Cardiac fibroblast (primary cell): ENCODE data around the gene KCNH1.

Experiments used
- DNase-seq, 2 donors: peaks; one replicate each; pipeline versions ENCODE4 v3.0.0 to v3.0.0-alpha.2; 2010; ENCODE audit warnings: low read depth in 2 of 2
- H3K4me3 ChIP-seq, 2 donors: replicated peaks in 1 of 2; 1 replicate in 1 of 2; 2 replicates in 1 of 2; pipeline ENCODE4 v1.5.1; 2011; ENCODE audit warnings: low read depth in 2 of 2, low read length in 2 of 2, mild to moderate bottlenecking in 2 of 2, moderate library complexity in 1 of 2
- TF ChIP-seq, protein P1 (sequence below): IDR thresholded peaks from one replicate; pipeline ENCODE4 v1.5.1; 2011; ENCODE audit warnings: low read depth, mild to moderate bottlenecking, low read length, inconsistent platforms

KCNH1 gene

DNA sequence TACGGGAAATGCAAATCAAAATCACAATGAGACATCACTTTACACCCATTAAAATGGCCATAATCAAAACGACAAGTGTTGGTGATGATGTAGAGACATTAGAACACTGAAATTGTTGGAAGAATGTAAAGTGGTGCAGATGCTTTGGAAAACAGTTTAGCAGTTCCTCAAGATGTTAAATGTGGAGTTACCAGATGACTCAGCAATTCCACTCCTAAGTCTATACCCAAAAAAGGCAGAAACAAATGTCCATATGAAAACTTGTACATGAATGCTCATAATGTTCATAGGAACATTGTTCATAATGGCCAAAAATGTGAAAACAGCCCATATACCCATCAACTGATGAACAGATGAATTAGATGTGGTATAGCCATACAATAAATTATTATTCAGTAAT is 267.4 kb downstream of the KCNH1 start:
- no peak for DNase-seq
- H3K4me3 ChIP-seq, result no peak overlapping the region
- TF ChIP-seq, protein P1, sequence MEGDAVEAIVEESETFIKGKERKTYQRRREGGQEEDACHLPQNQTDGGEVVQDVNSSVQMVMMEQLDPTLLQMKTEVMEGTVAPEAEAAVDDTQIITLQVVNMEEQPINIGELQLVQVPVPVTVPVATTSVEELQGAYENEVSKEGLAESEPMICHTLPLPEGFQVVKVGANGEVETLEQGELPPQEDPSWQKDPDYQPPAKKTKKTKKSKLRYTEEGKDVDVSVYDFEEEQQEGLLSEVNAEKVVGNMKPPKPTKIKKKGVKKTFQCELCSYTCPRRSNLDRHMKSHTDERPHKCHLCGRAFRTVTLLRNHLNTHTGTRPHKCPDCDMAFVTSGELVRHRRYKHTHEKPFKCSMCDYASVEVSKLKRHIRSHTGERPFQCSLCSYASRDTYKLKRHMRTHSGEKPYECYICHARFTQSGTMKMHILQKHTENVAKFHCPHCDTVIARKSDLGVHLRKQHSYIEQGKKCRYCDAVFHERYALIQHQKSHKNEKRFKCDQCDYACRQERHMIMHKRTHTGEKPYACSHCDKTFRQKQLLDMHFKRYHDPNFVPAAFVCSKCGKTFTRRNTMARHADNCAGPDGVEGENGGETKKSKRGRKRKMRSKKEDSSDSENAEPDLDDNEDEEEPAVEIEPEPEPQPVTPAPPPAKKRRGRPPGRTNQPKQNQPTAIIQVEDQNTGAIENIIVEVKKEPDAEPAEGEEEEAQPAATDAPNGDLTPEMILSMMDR, result no peak

DNA sequence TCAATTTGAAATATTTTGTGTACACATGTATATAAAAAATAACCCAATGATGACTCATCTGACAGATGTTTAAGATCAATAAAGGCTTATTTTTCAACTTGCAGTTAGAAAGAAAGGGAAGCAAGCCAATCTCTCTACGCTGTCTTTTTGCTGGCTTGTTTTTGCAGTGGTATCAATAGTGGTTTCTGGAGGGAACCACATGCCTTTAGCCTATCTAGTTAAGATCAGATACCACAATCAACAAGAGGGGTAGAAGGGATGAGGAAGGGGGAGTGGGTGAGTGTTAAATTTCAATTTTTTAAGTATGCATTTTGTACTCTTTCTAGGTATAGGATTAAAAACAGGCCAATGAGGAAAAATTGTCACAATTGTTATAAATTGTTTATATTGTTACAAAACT is 276.2 kb downstream of the KCNH1 start:
- TF ChIP-seq, protein P1, result no peak
- no peak for DNase-seq

DNA sequence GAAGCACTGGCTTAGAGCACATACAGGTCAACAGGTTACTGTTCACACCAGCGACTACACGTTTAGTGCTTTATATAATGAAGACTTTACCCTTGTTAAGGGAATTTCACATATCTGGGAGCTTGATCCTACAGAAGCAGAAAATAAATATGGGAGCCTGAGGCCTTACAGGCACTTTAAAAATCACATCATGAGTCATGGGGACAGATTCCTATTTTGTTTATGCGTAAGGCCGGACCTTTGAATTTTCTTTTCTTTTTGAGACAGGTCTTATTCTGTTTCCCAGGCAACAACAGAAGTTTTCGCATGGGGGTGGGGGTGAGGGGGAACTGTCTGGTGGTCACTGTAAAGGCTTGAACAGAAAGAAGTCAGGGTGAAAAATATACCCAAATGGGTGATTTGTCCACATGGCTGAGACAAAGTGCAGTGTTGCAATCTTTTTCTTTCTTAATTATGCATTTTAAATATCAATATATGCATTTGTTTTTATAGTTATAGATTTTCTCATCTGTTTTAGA is 276.7 kb downstream of the KCNH1 start:
- DNase-seq, result no peak
- TF ChIP-seq, protein P1, result no peak
- H3K4me3 ChIP-seq, result no peak overlapping the region

More for the DNA sequence above, 276.2 kb downstream of the KCNH1 start:
- H3K4me3 ChIP-seq, result no peak overlapping the region

DNA sequence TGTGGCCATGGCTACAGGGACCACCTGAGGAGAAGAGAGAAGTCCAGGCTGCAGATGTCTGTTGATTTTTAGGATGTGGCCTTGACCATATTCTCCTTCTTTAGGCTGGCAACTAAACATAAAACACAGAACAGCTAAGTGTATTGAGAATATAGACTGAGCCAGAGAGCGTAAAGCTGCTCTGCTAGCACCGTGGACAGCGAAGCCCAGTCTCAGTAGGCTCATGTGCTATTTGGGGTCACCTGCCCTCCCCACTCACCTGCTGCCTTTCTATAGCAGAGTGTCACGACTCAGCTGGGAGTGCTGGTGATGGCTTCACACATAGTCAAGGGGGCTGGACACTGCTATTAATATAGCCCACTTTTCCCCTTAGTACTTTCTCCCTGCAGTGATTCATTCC is 278.5 kb downstream of the KCNH1 start:
- H3K4me3 ChIP-seq, result no peak overlapping the region
- no peak for DNase-seq
- TF ChIP-seq, protein P1, result no peak

DNA sequence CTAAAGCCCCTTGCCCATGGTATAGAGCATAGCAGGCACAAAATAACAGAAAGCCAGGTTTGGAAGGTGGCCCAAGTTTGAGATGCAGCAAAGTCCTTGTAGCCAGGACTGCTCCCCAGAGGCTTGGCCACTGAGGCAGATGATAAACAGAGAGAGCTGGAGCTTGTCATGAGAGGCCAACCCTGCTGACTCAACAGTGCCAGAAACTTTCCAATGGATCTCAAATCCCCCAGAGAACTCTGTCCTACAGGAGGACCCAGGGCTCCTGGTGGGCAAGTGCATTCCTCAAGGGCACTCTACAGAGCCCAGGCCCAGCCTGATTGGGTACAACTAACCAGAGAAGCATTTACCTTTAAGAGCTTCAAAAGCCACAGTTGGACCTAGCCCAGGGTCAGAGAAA is 280.7 kb downstream of the KCNH1 start:
- DNase-seq, result no peak
- TF ChIP-seq, protein P1, result no peak
- no peak overlapping the region for H3K4me3 ChIP-seq

DNA sequence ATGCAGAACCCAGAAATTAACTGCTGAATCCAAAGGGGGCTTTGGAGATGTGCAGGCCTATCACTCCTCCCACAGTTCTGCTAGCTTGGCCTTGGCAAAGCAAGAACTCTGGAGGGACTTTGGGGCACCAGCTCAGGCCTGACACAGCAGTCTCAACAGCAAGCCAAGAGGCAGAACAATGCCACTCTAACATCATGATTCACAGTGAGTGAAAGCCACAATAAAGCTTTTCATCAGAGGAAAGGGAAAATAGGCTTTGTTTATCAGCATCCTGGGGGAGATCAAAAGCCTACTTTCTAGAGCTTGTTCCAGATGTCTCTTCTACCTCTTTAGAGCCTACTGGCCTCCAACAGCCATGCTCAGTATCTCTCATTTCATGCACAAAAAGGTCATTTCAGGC is 283.4 kb downstream of the KCNH1 start:
- no peak overlapping the region for H3K4me3 ChIP-seq
- TF ChIP-seq, protein P1, result no peak
- no peak for DNase-seq

DNA sequence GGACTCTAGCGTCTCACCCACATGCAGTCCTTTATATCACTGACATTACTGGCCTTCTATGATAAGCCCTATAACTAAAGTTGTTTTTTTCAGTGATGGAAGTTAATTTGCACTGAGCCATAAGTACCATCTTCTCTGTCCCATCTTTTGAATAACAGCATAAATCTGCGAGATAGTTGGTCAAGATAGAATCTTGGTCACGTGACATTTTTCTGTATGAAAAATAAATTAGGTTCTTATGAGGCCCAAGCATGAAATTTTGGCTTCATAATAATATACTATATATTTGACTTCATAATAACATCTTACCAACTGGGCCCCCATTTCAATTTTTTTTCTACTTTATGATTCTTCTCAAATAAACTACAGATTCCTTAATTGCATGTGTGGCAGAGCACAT is 285.5 kb downstream of the KCNH1 start:
- no peak for DNase-seq
- no peak overlapping the region for H3K4me3 ChIP-seq
- TF ChIP-seq, protein P1, result no peak
